NCI-H128 (cell line): Measurements from ENCODE around the gene TIMP3.
"Not testable (repeated sequence)": the region's sequence is repeated elsewhere in the genome, so short reads cannot be mapped to it uniquely, and the experiment has no call there.

Source experiments
- DNase-seq: peaks from one replicate; lab custom pipeline; 2025; ENCODE audit not compliant: unreplicated experiment; lab: John Stamatoyannopoulos, UW

TIMP3 gene

DNA sequence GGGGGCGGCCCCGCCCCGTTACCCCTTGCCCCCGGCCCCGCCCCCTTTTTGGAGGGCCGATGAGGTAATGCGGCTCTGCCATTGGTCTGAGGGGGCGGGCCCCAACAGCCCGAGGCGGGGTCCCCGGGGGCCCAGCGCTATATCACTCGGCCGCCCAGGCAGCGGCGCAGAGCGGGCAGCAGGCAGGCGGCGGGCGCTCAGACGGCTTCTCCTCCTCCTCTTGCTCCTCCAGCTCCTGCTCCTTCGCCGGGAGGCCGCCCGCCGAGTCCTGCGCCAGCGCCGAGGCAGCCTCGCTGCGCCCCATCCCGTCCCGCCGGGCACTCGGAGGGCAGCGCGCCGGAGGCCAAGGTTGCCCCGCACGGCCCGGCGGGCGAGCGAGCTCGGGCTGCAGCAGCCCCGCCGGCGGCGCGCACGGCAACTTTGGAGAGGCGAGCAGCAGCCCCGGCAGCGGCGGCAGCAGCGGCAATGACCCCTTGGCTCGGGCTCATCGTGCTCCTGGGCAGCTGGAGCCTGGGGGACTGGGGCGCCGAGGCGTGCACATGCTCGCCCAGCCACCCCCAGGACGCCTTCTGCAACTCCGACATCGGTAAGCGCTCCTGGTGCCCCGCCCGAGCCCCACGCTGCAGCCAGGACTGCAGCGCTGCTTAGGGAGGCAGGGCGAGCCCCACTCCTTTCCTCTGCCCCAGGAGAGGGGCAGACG, at the start of gene TIMP3:
Gene TIMP3 (plus strand): TSS at position 169 of the 700 bp plus-strand sequence. CDS start 297 bp downstream, at position 466.
- no peak for DNase-seq

DNA sequence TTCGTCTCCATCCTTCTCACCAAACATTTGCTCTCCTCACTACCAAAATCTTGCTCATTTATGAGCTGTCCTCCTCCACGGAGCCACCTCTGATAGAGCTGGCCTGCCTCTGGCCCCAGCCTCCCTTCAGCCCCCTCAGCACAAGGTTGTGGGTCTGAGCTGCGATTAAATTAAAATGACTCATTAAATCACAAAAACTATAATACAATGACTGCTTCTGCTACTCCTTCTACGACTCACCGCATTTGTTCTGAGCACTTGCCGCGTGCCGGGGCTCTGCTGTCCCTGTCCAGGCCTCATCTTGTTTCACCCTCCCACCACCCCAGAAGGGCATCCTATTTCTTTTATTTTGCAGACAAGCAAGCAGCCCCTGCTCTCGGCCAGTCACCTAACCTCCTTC, 49.2 kb upstream of the TIMP3 start:
- DNase-seq = no peak

DNA sequence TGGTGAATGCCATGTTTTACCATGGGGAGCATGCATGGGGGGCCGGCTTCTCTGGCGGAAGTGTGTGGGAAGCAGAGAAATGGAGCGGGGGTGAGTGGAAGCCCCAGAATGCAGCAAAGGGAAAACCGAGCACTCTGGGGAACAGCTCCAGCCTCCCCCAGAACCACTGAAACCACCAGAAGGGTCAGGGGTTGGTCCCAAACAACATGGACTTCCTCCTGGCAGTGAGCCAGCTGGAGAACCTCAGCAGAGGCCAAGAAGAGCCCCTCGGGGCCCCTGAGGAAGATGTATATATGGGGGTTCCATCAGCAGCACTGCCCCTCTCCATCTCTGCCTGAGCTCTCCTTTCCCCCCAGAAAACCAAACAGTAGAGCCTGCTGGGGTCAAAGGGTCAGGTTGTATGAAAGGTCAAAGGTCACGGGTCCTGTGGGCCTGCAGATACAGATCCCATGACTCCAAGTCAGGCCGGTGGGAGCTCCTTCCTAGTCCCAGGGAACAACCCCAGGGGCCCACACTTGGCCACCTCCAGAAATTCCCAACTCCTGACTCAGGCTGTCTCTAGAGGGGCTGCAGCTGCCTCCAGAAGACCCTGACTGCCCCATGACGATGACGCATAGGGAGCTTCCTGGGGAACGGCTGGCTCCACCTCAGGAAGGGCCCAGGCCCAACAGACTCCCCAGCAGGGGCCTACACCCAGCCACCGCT, 48.5 kb upstream of the TIMP3 start:
- DNase-seq = no peak

DNA sequence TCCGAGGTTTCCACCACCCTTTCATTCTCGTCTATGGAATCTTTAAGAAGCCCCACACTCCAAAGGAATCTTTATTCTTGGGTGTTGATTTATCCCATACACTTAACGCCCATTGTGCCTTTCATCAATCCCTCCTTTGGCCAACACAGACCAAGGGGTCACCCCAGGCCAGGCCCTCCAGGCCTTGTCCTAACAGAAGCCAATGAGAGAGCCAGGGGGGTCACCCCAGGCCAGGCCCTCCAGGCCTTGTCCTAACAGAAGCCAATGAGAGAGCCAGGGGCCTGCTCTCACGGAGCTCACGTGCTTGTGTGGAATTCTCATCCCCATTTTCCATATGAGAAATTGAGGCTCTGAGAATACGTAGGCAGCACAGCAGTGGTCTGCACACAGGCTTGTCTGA, 47.9 kb upstream of the TIMP3 start:
- no peak for DNase-seq

DNA sequence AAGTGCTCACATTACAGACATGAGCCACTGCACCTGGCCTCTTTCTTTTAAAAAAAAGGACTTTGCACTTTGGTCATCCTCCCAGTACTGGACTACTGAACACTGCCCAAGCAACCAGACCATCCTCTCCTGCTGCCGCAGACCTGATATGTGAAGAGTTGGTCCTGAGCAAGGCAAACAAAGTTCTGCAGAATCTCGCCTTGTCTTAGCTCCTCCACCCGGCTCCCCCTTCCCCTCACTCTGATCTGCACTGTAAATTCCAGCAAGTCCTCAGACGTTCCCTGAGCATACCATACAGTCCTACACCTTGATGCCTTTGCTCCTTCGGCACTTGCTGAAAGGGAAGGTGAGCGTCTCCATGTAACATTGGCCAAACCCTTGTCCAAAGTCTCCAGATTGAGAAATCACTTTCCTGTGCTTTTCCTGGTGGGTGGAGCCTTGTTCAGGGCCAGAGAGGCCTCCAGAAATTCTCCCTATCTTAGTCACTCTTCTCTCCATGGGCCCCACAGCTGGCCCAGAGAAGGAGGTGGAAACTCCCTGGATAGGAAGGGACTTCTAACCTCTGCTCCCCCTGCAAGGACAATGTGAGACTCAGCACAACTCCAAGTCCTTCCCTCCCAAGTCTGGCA, 47.0 kb upstream of the TIMP3 start:
- DNase-seq = no peak

DNA sequence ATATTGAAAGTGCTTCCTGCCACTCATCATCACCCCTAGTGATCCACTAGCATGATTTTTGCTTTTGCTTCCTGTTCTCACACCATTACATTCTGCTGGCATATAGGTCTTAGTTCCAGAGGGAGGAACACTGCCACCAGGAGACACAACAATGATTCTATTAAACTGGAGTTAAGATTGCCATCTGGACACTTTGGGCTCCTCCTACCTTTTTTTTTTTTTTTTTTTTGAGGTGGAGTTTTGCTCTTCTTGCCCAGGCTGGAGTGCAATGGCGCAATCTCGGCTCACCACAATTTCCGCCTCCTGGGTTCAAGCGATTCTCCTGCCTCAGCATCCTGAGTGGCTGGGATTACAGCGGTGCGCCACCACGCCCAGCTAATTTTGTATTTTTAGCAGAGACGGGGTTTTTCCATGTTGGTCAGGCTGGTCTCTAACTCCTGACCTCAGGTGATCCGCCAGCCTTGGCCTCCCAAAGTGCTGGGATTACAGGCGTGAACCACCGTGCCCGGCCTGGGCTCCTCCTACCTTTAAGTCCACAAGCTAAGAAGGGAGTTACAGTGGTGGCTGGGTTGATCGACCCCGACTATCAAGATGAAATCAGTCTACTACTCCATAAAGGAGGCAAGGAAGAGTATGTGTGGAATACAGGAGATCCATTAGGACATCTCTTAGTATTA, 44.3 kb upstream of the TIMP3 start:
- DNase-seq = not testable (repeated sequence)

DNA sequence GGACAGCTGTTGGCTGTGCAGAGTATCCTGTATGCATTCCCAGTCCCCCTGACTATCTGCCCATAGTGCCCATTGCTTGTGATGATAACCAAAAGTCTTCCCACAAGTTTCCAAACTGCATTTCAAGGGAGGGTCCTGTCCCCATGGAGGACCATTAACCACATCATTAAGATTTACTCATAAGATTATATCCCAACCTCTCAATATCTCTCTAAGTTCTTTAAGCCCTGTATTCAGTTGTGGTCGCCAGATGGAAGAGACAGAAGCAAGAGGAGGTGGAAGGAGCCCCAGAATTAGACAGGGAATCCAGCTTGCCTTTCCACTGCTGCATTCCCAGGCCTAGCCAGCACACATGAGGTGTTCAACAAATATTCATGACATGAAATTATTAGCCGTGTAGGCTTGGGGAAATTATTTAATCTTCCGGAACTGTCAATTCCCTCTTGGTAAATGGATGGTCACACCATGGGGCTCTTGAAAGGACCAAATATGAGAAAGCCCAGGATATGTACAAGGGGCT, 42.6 kb upstream of the TIMP3 start:
- DNase-seq = no peak

DNA sequence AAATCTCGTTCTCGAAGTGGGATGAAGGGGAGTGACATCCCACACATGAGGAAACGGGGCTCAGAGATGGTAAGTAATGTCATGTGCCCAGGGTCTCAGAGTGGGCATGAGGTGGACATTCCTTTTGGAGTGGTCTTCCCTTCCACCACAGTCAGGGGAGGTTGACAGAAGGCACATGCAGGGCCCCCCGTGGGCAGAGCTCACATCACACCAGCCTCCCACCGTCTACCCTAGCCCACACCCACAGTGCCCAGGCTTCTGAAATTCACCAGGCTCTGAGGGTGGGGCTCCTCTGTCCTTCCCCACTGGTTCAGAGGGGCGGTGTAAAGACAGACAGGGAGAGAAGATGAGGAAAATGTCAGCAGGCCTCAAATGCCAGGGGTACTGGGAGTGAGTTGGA, 41.1 kb upstream of the TIMP3 start:
- DNase-seq = no peak

DNA sequence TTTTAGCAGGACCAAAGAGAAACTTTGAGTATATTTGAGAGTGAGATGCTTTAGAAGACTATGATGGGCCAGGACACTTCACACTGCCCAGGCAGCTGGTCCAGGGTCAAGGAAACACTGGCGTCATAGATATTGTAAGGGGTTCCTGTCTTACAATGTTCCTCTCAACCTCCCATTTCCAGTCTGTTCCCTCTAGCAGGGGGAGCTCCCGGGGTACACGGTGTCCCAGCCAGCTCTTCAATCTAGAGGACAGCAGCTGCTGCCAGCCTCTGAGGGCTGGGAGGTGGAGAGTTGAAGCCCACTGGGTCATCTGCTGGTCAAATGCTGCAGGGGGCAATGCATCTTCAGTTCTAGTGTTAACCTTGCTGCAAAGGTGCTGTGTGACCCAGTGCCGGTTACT, 40.7 kb upstream of the TIMP3 start:
- DNase-seq = no peak

DNA sequence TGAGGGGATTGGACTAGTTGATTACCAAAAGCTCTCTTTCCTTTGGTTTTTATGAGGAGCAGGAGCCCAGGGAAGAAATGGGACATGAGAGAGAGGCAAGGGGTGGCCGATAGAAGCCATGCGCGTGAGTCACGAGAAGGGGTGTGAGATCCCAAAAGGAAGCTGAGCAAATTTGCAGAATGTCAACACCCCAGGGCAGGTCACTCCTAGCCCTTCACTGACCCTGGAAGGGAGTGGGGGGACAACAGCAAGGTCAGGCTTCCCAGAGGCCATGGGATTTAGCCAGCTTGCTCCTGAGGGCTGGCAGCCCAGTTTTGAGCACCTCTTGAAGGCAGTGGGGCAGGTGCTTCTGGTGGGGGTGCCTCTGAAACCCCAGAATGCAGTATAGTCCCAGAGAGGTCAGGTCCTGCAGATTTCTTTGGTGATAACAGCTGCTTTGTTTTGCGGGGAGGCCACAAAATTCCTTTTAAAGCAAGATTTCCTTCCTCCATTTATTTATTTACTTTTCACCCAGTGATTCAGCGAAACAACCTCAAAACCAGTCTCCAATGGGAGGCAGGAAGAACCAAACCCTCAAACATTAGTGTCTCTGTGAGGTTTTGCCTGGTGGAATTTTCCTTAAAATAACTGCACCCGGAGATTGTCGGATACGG, 40.1 kb upstream of the TIMP3 start:
- no peak for DNase-seq

DNA sequence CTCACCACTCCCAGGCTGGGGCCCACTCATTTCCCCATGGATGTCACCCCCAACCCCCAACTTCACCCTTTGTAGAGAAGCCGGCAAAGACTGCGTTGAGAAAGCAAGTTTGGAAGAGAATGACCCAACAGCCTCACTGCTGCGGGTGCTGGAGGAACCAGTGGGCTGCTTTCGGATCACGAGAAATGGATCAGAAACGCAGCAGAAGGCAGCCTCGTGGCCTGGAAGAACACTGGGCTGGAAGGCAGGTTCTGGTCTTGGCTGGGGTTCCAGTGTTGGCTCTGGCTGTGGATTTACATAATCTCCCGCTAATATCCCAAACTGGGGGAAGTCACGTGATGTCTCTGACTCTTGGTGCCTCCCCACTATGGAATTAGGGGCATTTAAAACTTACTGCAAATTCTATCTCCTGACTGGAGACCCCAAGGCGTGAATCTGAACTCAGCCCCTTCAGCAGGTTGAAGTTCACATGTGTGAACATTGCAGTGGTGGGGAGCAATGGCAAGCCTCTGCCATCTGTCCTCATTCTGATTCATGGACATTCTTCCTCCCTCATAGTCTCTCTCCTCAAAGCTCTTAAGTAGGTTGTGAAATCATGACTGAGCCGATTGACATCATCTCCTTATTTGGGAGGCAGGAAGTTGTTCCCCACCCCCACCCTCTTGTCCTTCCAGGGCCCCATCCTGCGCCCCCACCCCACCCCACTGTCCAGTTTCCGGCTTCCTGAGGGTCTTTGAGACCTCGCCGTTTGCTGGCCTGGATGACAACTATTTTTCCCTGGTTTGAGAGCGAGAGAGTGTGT, 37.0 kb upstream of the TIMP3 start:
- DNase-seq = no peak

DNA sequence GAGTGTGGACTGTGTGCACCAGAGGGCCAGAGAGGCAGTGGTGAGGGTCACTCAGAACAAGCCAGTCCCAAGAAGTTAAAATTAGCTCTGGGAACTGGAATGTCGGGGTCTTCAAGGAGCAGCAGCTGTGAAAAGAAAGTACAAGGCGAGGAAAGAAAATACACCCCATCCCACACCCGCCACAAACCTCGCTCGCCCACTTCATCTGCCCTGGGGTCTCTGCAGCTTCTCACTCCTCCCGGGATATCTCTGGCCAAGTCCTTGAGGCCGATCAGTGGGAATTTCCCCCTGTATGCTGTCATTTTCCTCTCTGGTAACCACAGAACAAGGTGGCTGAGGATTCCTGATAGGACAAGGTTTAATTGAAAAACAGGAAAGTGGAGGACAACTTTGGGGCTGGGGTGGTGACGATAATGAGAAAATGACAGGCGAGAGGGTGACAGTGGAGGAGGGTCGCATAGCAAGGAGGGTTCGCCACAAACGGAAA, 36.3 kb upstream of the TIMP3 start:
- no peak for DNase-seq

DNA sequence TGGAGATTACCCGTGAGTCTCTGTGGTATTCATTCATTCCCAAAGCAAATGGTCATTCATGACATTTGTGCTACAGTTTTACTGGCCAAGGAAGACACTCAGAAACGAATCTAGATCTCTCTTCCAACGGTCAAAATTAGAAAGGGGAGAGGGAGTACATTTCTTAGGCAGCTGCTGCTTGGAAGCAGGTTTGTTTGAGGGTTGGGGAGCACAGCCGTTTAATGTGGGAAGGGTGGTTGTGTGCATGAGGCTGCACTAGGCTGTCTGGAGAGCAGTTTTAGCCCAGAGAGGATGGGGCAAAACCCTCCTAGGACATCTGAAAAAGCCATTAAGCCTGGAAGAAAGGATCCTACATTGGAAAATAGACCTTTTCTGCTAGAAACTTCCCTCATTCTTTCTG, 29.7 kb upstream of the TIMP3 start:
- DNase-seq = no peak

DNA sequence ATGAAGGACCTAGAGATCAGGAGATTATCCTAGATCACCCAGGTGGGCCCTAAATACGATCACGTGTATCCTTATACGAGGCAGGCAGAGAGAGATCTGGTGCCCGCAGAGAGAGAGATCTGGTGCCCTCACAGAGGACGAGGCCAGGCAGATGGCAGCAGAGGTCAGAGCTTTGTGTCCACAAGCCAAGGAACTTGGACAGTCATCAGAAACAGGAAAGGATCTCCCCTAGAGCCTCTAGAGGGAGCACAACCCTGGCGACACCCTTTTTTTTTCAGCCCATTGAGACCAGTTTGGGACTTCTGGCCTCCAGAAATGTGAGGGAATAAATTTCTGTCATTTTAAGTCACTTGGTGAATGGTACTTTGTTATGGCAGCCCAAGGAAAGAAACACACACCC, 25.5 kb upstream of the TIMP3 start:
- no peak for DNase-seq

DNA sequence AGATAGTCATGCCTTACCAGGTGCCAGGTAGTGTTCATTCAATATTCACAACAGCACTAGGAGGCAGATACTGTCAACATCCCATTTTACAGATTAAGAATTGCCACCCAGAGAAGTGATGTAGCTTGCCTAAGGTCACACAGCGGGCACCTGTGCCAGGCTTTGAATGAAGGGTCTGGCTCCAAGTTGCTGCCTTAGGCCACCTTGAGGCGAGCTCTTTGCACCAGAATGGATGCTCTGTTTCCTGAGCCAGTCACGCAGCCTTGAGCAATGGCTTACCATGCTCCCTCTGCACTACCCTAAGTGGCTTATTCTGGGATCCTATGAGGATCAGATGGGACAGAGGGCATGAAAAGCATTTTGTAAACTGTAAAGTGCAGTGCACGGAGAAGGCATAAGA, 25.1 kb upstream of the TIMP3 start:
- no peak for DNase-seq

DNA sequence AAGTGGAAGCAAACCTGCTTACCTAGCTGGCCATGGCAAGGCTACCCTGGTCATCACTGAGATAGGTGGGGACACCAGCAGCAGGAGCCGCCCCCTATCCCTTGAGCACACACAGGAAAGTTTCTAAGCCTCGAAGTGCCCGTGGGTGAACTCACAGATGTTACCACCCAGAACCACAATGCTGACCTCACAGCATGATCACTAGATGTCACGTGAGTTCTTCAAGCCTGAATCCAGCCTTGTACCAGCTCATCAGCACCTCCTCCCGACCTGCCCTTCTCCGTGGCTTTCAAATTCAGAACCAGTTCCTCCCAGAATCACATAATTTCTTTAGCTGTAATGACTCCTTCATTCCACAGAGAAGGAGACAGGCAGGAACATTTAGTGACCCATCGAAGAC, 24.7 kb upstream of the TIMP3 start:
- DNase-seq = no peak

DNA sequence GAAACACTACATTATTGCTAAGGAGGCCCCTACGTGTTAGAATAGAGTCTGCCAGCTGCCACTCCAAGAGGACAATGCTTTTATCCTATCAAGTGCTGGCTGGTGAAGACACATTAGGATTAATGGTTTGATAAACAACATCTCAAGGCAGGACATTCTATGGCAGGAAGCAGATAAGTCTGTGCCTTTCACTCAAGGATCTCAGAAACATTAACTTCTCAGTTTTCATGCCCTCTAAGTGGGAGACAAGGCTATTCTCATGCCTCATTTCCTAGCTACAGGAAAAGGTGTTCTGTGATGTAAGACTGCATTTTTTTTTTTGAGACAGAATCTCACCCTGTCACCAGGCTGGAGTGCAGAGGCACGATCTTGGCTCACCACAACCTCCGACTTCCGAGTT, 23.5 kb upstream of the TIMP3 start:
- no peak for DNase-seq

DNA sequence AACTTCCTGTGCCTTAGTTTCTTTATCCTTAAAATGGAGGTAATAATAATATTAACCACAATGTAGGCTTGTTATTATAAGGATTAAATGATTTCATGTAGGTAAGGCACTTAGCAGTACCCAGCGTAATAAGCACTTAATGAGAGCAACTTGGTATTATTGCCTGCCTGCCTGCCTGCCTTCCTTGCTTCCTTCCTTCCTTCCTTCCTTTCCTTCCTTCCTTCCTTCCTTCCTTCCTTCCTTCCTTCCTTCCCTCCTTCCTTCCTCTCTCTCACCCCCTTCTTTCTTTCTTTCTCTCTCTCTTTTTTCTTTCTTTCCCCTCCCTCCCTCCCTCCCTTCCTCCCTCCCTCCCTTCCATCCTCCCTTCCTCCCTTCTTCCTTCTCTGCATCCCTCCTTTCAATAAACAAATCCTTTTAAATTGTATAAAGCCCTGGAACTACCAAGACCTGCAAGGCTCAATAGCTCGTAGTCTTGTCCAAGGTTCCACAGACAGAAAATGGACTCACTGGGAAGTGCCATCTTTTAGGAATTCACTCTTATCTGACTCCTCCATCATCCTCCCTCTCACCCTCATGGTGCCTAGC, 20.7 kb upstream of the TIMP3 start:
- DNase-seq = no peak

DNA sequence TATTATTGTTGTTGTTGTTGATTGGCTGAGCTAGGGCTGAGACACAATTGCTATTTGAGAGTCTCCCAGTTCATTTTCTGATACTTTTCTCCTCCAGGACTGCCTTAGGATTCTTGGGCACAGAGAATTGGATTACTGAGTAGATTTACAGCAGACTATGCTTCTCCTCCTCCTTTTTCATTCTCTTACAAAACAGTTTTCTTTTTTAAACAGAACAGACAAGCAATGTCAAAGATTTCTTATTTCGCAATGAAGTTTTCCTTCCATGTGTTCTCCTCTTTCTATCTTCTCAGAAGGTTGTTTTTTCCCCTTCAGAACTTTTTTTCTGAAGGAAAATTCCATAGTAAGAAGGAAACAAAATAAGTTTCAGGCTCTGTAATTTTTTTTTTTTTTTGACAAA, 19.8 kb upstream of the TIMP3 start:
- no peak for DNase-seq
